Mammary epithelial cell (primary cell): ENCODE measurements around the gene DYNC1H1.

Experiments used
- EZH2 ChIP-seq: IDR thresholded peaks from 2 replicates; pipeline ENCODE4 v1.6.1; 2012; ENCODE audit warnings: low read length, inconsistent platforms, borderline replicate concordance
- TF ChIP-seq, protein P1 (sequence below), 2 donors: IDR thresholded peaks in 1 of 2; conservative IDR thresholded peaks in 1 of 2; 2 replicates each; pipeline ENCODE4 v1.5.1; 2011 to 2012; ENCODE audit warnings: inconsistent platforms in 2 of 2, low read length in 2 of 2, mild to moderate bottlenecking in 2 of 2, control low read depth in 1 of 2, low read depth in 1 of 2; ENCODE audit not compliant: insufficient read depth in 1 of 2; ENCODE audit errors: extremely low read depth in 1 of 2

DNA sequence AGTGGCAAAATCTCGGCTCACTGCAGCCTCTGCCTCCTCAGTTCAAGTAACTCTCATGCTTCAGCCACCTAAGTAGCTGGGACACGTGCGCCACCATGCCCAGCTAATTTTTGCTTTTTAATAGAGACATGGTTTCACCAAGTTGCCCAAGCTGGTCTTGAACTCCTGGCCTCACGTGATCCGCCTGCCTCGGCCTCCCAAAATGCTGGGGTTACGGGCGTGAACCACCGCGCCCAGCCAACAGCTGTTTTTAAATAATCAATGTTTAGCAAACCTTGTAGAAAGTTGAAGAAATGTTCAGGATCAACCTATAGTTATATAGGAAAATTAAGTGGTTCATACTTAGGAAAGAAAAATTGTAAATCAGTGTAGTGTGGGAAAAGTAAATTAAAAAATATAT, 128.4 kb downstream of the DYNC1H1 start:
- TF ChIP-seq, protein P1, sequence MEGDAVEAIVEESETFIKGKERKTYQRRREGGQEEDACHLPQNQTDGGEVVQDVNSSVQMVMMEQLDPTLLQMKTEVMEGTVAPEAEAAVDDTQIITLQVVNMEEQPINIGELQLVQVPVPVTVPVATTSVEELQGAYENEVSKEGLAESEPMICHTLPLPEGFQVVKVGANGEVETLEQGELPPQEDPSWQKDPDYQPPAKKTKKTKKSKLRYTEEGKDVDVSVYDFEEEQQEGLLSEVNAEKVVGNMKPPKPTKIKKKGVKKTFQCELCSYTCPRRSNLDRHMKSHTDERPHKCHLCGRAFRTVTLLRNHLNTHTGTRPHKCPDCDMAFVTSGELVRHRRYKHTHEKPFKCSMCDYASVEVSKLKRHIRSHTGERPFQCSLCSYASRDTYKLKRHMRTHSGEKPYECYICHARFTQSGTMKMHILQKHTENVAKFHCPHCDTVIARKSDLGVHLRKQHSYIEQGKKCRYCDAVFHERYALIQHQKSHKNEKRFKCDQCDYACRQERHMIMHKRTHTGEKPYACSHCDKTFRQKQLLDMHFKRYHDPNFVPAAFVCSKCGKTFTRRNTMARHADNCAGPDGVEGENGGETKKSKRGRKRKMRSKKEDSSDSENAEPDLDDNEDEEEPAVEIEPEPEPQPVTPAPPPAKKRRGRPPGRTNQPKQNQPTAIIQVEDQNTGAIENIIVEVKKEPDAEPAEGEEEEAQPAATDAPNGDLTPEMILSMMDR (conservative IDR thresholded peaks at IDR 0.05 in 1 of 2, IDR thresholded peaks at IDR 0.05 in 1 of 2; ENCODE audit: extremely low read depth in 1 of 2, insufficient read depth in 1 of 2, low read depth in 1 of 2, low read length in 2 of 2), result no peak
- no peak for TF ChIP-seq EZH2
